SK-N-SH treated with all-trans-retinoic acid at 6 μM for 48 hours (cell line): ENCODE measurements around the gene ADAMTSL1.

Source experiments
- BACH2 ChIP-seq: fragments of 250-450 bp; sonication (Bioruptor Pico); IDR thresholded peaks from 2 replicates; pipeline ENCODE4 v1.9.0; 2021; ENCODE audit warnings: mild to moderate bottlenecking, borderline replicate concordance
- CSDC2 ChIP-seq: fragments of 250-450 bp; sonication (Bioruptor Pico); IDR thresholded peaks from 2 replicates; pipeline ENCODE4 v1.5.0; 2020; ENCODE audit warnings: mild to moderate bottlenecking, moderate library complexity
- ISL1 ChIP-seq: fragments of 250-450 bp; sonication (Bioruptor Pico); IDR thresholded peaks from 2 replicates; pipeline ENCODE4 v2.1.2; 2022; ENCODE audit warnings: mild to moderate bottlenecking, moderate library complexity
- PATZ1 ChIP-seq: fragments of 250-450 bp; sonication (Bioruptor Pico); IDR thresholded peaks from 2 replicates; pipeline ENCODE4 v1.8.0; 2020; ENCODE audit warnings: mild to moderate bottlenecking, moderate library complexity, borderline replicate concordance
- PPARA ChIP-seq: fragments of 250-450 bp; sonication (Bioruptor Pico); IDR thresholded peaks from 2 replicates; pipeline ENCODE4 v1.5.0; 2020; ENCODE audit warnings: mild to moderate bottlenecking, borderline replicate concordance
- RARB ChIP-seq: fragments of 250-450 bp; sonication (Bioruptor Pico); IDR thresholded peaks from 2 replicates; pipeline ENCODE4 v1.8.0; 2021; ENCODE audit warnings: mild to moderate bottlenecking, moderate library complexity
- TCF4 ChIP-seq: fragments of 250-450 bp; sonication (Bioruptor Pico); IDR thresholded peaks from 2 replicates; pipeline ENCODE4 v1.8.0; 2021; ENCODE audit warnings: mild to moderate bottlenecking, moderate library complexity, borderline replicate concordance
- TSHZ2 ChIP-seq: fragments of 250-450 bp; sonication (Bioruptor Pico); IDR thresholded peaks from 2 replicates; pipeline ENCODE4 v1.5.0; 2020; ENCODE audit warnings: mild to moderate bottlenecking, moderate library complexity
- ZC3H10 ChIP-seq: fragments of 250-450 bp; sonication (Bioruptor Pico); IDR thresholded peaks from 2 replicates; pipeline ENCODE4 v1.5.1; 2021; ENCODE audit warnings: mild to moderate bottlenecking, moderate library complexity
- ZFP3 ChIP-seq: fragments of 250-450 bp; sonication (Bioruptor Pico); IDR thresholded peaks from 2 replicates; pipeline ENCODE4 v1.5.0; 2020; ENCODE audit warnings: mild to moderate bottlenecking, moderate library complexity
- ZFP30 ChIP-seq: fragments of 450-650 bp; formaldehyde crosslinking; IDR thresholded peaks from 2 replicates; pipeline ENCODE4 v1.5.0; 2022; ENCODE audit warnings: mild to moderate bottlenecking, moderate library complexity
- ZNF565 ChIP-seq: fragments of 450-650 bp; formaldehyde crosslinking; conservative IDR thresholded peaks from 2 replicates; pipeline ENCODE4 v1.5.0; 2020; ENCODE audit warnings: low read depth, mild to moderate bottlenecking, moderate library complexity
- ZNF70 ChIP-seq: fragments of 450-650 bp; formaldehyde crosslinking; IDR thresholded peaks from 2 replicates; pipeline ENCODE4 v1.5.0; 2020; ENCODE audit warnings: mild to moderate bottlenecking, moderate library complexity

GRCh38 chr9:18447131-18447530, 26.8 kb upstream of the ADAMTSL1 start:
- no peak for TF ChIP-seq ZNF70 (CRISPR knock-in tag)
- no peak for TF ChIP-seq ZC3H10 (CRISPR knock-in tag)
- TF ChIP-seq PATZ1, result no peak
- TF ChIP-seq ZNF565 (CRISPR knock-in tag), result no peak
- TF ChIP-seq PPARA (CRISPR knock-in tag), result no peak
- TF ChIP-seq CSDC2 (CRISPR knock-in tag), result no peak
- no peak for TF ChIP-seq ZFP30
- TF ChIP-seq RARB (CRISPR knock-in tag), result no peak
- no peak for TF ChIP-seq TSHZ2 (CRISPR knock-in tag)
- no peak for TF ChIP-seq TCF4 (CRISPR knock-in tag)
- no peak for TF ChIP-seq BACH2 (CRISPR knock-in tag)
- no peak for TF ChIP-seq ISL1 (CRISPR knock-in tag)
- no peak for TF ChIP-seq ZFP3
